ENCODE measurements around the gene MINDY4B. TPM values are rescaled to one million over a fixed set of nuclear protein-coding genes. Genes with fewer than 3 reads are reported as not detected.

MINDY4B gene
- total RNA-seq, 1 experiment from 2014 or later, result not detected

DNA sequence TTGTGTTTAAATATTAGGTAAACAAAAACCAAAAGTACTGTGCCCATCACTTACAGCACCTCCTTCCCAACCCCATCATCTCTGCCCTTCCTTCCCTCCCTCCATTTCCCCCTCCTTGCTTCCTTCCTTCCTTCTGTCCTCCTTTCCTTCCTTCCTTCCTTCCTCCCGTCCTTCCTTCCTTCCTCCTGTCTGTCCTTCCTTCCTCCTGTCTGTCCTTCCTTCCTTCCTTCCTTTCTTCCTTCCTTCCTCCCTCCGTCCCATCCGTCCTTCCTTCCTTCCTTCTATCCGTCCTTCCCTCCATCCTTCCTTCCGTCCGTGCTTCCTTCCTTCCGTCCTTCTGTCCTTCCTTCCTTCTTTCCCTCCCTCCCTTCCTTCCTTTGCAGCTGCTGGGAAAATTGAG lies 74.5 kb downstream of the MINDY4B start:
- Histone ChIP-seq H3K4me3 (ENCODE audit: low read length) (no peak overlapping the region), H3K9ac (ENCODE audit: low read length) (no peak overlapping the region), H3K36me3 (ENCODE audit: insufficient read depth, low read length) (no peaks in the 10 kb centered on the region), H3K27me3 (ENCODE audit: low read length) (no peaks in the 10 kb centered on the region), H3K79me2 (ENCODE audit: low read length) (no peaks in the 10 kb centered on the region), H3K9me2 (replicated peaks; ENCODE audit: insufficient read depth, low read length) (no peaks in the 10 kb centered on the region), H3K4me1 (ENCODE audit: low read length) (peaks cover 10% of the 10 kb centered on the region), H3K27ac (ENCODE audit: low read length) (no peak overlapping the region), H3K9me3 (ENCODE audit: low read length) (no peaks in the 10 kb centered on the region), H3K4me2 (ENCODE audit: low read depth, low read length, poor library complexity, severe bottlenecking) (no peak overlapping the region), H2AFZ (ENCODE audit: low read length) (no peak overlapping the region), H4K20me1 (ENCODE audit: insufficient read depth, low read depth, low read length) (no peaks in the 10 kb centered on the region)
- DNase-seq, result no peak

- H3K9ac ChIP-seq (ENCODE audit: low read length), result no peak overlapping the region
- peak; percentile 79 for DNase-seq
- H3K4me1 ChIP-seq (ENCODE audit: low read length), result peaks cover 10% of the 10 kb centered on the region
- no peaks in the 10 kb centered on the region for H3K79me2 ChIP-seq (ENCODE audit: low read length)
- no peak overlapping the region for H3K4me3 ChIP-seq (ENCODE audit: low read length)
- no peak overlapping the region for H3K27ac ChIP-seq (ENCODE audit: low read length)
- H3K4me2 ChIP-seq (ENCODE audit: low read depth, low read length, poor library complexity, severe bottlenecking), result no peak overlapping the region
- no peaks in the 10 kb centered on the region for H3K9me3 ChIP-seq (ENCODE audit: low read length)
- no peaks in the 10 kb centered on the region for H3K9me2 ChIP-seq (replicated peaks; ENCODE audit: insufficient read depth, low read length)
- H3K27me3 ChIP-seq (ENCODE audit: low read length), result no peaks in the 10 kb centered on the region
- no peak overlapping the region for H2AFZ ChIP-seq (ENCODE audit: low read length)
- no peaks in the 10 kb centered on the region for H4K20me1 ChIP-seq (ENCODE audit: insufficient read depth, low read depth, low read length)
- no peaks in the 10 kb centered on the region for H3K36me3 ChIP-seq (ENCODE audit: insufficient read depth, low read length)
Measured at GRCh38 chr3:150830094-150830681, 75.1 kb downstream of the MINDY4B start.

- Histone ChIP-seq H3K27me3 (ENCODE audit: low read length) (no peaks in the 10 kb centered on the region), H3K4me2 (ENCODE audit: low read depth, low read length, poor library complexity, severe bottlenecking) (no peak overlapping the region), H3K36me3 (ENCODE audit: insufficient read depth, low read length) (no peaks in the 10 kb centered on the region), H3K79me2 (ENCODE audit: low read length) (no peaks in the 10 kb centered on the region), H3K9ac (ENCODE audit: low read length) (no peak overlapping the region), H3K27ac (ENCODE audit: low read length) (no peak overlapping the region), H3K4me3 (ENCODE audit: low read length) (no peak overlapping the region), H3K9me3 (ENCODE audit: low read length) (no peaks in the 10 kb centered on the region), H3K9me2 (replicated peaks; ENCODE audit: insufficient read depth, low read length) (no peaks in the 10 kb centered on the region), H2AFZ (ENCODE audit: low read length) (no peak overlapping the region), H4K20me1 (ENCODE audit: insufficient read depth, low read depth, low read length) (no peaks in the 10 kb centered on the region), H3K4me1 (ENCODE audit: low read length) (peaks cover 2% of the 10 kb centered on the region)
- DNase-seq, result no peak
Measured at GRCh38 chr3:150829408-150829807, 75.8 kb downstream of the MINDY4B start.

GRCh38 chr3:150828997-150829396 lies 76.2 kb downstream of the MINDY4B start:
- no peak overlapping the region for H3K4me3 ChIP-seq (ENCODE audit: low read length)
- no peaks in the 10 kb centered on the region for H3K4me1 ChIP-seq (ENCODE audit: low read length)
- no peaks in the 10 kb centered on the region for H3K27me3 ChIP-seq (ENCODE audit: low read length)
- no peaks in the 10 kb centered on the region for H4K20me1 ChIP-seq (ENCODE audit: insufficient read depth, low read depth, low read length)
- no peak overlapping the region for H3K27ac ChIP-seq (ENCODE audit: low read length)
- DNase-seq, result no peak
- no peaks in the 10 kb centered on the region for H3K9me2 ChIP-seq (replicated peaks; ENCODE audit: insufficient read depth, low read length)
- no peak overlapping the region for H3K9ac ChIP-seq (ENCODE audit: low read length)
- H3K79me2 ChIP-seq (ENCODE audit: low read length), result no peaks in the 10 kb centered on the region
- no peaks in the 10 kb centered on the region for H3K9me3 ChIP-seq (ENCODE audit: low read length)
- no peak overlapping the region for H2AFZ ChIP-seq (ENCODE audit: low read length)
- no peaks in the 10 kb centered on the region for H3K36me3 ChIP-seq (ENCODE audit: insufficient read depth, low read length)
- H3K4me2 ChIP-seq (ENCODE audit: low read depth, low read length, poor library complexity, severe bottlenecking), result no peak overlapping the region

GRCh38 chr3:150828261-150828660 lies 77.0 kb downstream of the MINDY4B start:
- Histone ChIP-seq H3K27me3 (ENCODE audit: low read length) (no peaks in the 10 kb centered on the region), H3K9me2 (replicated peaks; ENCODE audit: insufficient read depth, low read length) (no peaks in the 10 kb centered on the region), H4K20me1 (ENCODE audit: insufficient read depth, low read depth, low read length) (no peaks in the 10 kb centered on the region), H3K36me3 (ENCODE audit: insufficient read depth, low read length) (no peaks in the 10 kb centered on the region), H3K27ac (ENCODE audit: low read length) (no peak overlapping the region), H3K4me1 (ENCODE audit: low read length) (no peaks in the 10 kb centered on the region), H3K4me3 (ENCODE audit: low read length) (no peak overlapping the region), H3K9me3 (ENCODE audit: low read length) (no peaks in the 10 kb centered on the region), H3K79me2 (ENCODE audit: low read length) (no peaks in the 10 kb centered on the region), H2AFZ (ENCODE audit: low read length) (no peak overlapping the region), H3K9ac (ENCODE audit: low read length) (no peak overlapping the region), H3K4me2 (ENCODE audit: low read depth, low read length, poor library complexity, severe bottlenecking) (no peak overlapping the region)
- no peak for DNase-seq

GRCh38 chr3:150826466-150827282 lies 78.6 kb downstream of the MINDY4B start:
- Histone ChIP-seq H3K4me1 (ENCODE audit: low read length) (no peaks in the 10 kb centered on the region), H4K20me1 (ENCODE audit: insufficient read depth, low read depth, low read length) (no peaks in the 10 kb centered on the region), H3K4me3 (ENCODE audit: low read length) (no peak overlapping the region), H2AFZ (ENCODE audit: low read length) (no peak overlapping the region), H3K9me2 (replicated peaks; ENCODE audit: insufficient read depth, low read length) (no peaks in the 10 kb centered on the region), H3K9ac (ENCODE audit: low read length) (no peak overlapping the region), H3K4me2 (ENCODE audit: low read depth, low read length, poor library complexity, severe bottlenecking) (no peak overlapping the region), H3K36me3 (ENCODE audit: insufficient read depth, low read length) (no peaks in the 10 kb centered on the region), H3K27ac (ENCODE audit: low read length) (no peak overlapping the region), H3K9me3 (ENCODE audit: low read length) (no peaks in the 10 kb centered on the region), H3K27me3 (ENCODE audit: low read length) (no peaks in the 10 kb centered on the region), H3K79me2 (ENCODE audit: low read length) (no peaks in the 10 kb centered on the region)
- no peak for DNase-seq

DNA sequence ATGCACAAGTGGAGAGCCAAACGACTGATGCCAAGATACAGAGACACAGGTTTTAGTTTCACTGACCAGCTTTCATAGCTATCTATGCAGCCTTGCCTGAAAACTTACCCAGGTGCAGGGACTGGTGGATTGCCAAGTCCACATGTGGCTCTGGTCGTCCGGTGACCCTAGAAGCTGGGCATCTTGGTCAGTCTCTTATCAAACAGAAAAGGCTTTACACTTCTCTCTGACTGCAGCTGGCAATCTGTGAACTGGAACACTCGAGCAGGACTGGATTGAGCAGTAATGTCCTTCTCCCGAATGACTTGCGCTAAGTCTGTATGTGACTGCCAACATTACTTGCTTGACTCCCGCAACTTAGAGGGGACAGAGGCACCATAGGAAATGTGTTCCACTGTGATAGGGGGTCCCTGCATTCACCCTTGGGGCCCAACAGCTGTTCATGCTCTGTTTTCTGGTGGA lies 79.3 kb downstream of the MINDY4B start:
- Histone ChIP-seq H2AFZ (ENCODE audit: low read length) (no peak overlapping the region), H3K9me3 (ENCODE audit: low read length) (no peaks in the 10 kb centered on the region), H3K27ac (ENCODE audit: low read length) (no peak overlapping the region), H3K9me2 (replicated peaks; ENCODE audit: insufficient read depth, low read length) (no peaks in the 10 kb centered on the region), H4K20me1 (ENCODE audit: insufficient read depth, low read depth, low read length) (no peaks in the 10 kb centered on the region), H3K9ac (ENCODE audit: low read length) (no peak overlapping the region), H3K4me2 (ENCODE audit: low read depth, low read length, poor library complexity, severe bottlenecking) (no peak overlapping the region), H3K27me3 (ENCODE audit: low read length) (no peaks in the 10 kb centered on the region), H3K36me3 (ENCODE audit: insufficient read depth, low read length) (no peaks in the 10 kb centered on the region), H3K4me3 (ENCODE audit: low read length) (no peak overlapping the region), H3K79me2 (ENCODE audit: low read length) (no peaks in the 10 kb centered on the region), H3K4me1 (ENCODE audit: low read length) (no peaks in the 10 kb centered on the region)
- DNase-seq, result no peak

DNA sequence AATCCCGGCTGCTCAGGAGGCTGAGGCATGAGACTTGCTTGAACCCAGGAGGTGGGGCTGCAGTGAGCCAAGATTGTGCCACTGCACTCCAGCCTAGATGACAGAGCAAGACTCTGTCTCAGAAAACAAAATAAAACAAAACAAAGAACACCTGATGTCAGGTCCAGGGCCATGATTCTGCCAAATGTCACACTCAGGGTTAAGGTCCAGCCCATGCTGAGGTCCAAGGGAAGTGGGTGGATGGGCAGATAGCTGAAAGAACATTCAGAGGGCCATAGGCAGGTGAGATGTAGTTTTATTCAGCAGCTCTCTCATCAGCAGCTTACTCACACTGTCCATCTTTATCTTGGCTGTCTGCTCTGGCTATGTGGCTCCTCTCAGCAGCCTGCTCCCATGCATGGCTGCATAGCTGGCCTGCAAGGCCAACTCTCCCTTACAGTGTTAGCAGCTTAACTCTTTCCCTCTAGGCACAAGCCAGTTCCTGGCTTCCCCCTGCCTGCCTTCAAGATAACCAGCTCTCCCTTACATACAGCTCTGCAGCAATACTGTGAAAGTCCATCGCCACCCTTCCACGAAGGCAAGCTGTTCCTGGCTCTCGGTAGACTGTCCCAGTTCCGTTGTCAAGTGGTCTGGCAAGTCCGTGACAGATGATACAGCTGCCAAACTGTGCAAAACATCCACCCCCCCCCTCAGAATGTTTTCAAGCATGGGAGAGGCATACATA lies 79.9 kb downstream of the MINDY4B start:
- Histone ChIP-seq H3K4me1 (ENCODE audit: low read length) (no peaks in the 10 kb centered on the region), H3K9ac (ENCODE audit: low read length) (no peak overlapping the region), H3K27me3 (ENCODE audit: low read length) (no peaks in the 10 kb centered on the region), H3K4me2 (ENCODE audit: low read depth, low read length, poor library complexity, severe bottlenecking) (no peak overlapping the region), H3K36me3 (ENCODE audit: insufficient read depth, low read length) (no peaks in the 10 kb centered on the region), H3K9me3 (ENCODE audit: low read length) (no peaks in the 10 kb centered on the region), H3K27ac (ENCODE audit: low read length) (no peak overlapping the region), H2AFZ (ENCODE audit: low read length) (no peak overlapping the region), H3K9me2 (replicated peaks; ENCODE audit: insufficient read depth, low read length) (no peaks in the 10 kb centered on the region), H3K4me3 (ENCODE audit: low read length) (no peak overlapping the region), H3K79me2 (ENCODE audit: low read length) (no peaks in the 10 kb centered on the region), H4K20me1 (ENCODE audit: insufficient read depth, low read depth, low read length) (no peaks in the 10 kb centered on the region)
- no peak for DNase-seq

All from Karpas-422 (cell line).